HAP-1 (cell line): Measurements from ENCODE around the gene COL26A1.

Source experiments
- DNase-seq, 2 experiments: peaks; one replicate each; pipeline ENCODE4 v3.0.0-alpha.2; 2016 to 2020; ENCODE audit warnings: low spot score in 2 of 2
- H3K27me3 ChIP-seq: fragments of 250-450 bp; sonication (Bioruptor Pico); 2 replicates; pipeline ENCODE4 v1.5.1; 2020; ENCODE audit warnings: low read depth, mild to moderate bottlenecking, moderate library complexity
- H3K36me3 ChIP-seq: fragments of 250-450 bp; sonication (Bioruptor Pico); replicated peaks from 2 replicates; pipeline ENCODE4 v1.5.1; 2020; ENCODE audit warnings: mild to moderate bottlenecking
- H3K4me1 ChIP-seq: fragments of 250-450 bp; sonication (Bioruptor Pico); 2 replicates; pipeline ENCODE4 v1.5.1; 2020; ENCODE audit warnings: mild to moderate bottlenecking
- H3K4me3 ChIP-seq: fragments of 250-450 bp; sonication (Bioruptor Pico); 2 replicates; pipeline ENCODE4 v1.5.1; 2020; ENCODE audit warnings: mild to moderate bottlenecking, moderate library complexity
- H3K9me3 ChIP-seq: fragments of 250-450 bp; sonication (Bioruptor Pico); 2 replicates; pipeline ENCODE4 v1.5.1; 2020; ENCODE audit warnings: mild to moderate bottlenecking, moderate library complexity
- in situ Hi-C: fragments of 300-500 bp; cut with MboI; formaldehyde crosslinking; loops from 3 replicates; pipeline ENCODE4 v1.14.3; 2020; ENCODE audit warnings: low sequenced_read_pairs, inconsistent platforms, mixed read lengths

Gene COL26A1

DNA sequence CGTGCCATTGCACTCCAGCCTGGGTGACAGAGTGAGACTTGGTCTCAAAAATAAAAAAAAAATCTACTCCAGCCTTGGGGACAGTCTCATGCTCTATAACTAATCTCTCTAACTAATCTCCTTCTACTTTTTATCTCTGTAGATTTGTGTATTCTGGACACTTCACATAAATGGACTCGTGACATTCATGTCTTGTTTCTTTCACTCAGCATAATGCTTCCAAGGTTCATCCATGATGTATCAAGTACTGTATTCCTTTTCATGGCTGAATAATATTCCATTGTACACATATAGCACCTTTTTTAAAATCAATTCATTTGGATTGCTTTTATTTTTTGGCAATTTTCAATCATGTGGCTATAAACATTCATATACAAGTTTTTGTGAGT is 9.8 kb upstream of the COL26A1 start:
- Histone ChIP-seq H3K4me3 (no peak overlapping the region), H3K4me1 (no peaks in the 10 kb centered on the region), H3K27me3 (no peaks in the 10 kb centered on the region), H3K9me3 (no peaks in the 10 kb centered on the region), H3K36me3 (peaks cover 4% of the 10 kb centered on the region; the same call in 1 of the 2 replicates)
- DNase-seq, result no peak
- in situ Hi-C loops, result no loop called here

DNA sequence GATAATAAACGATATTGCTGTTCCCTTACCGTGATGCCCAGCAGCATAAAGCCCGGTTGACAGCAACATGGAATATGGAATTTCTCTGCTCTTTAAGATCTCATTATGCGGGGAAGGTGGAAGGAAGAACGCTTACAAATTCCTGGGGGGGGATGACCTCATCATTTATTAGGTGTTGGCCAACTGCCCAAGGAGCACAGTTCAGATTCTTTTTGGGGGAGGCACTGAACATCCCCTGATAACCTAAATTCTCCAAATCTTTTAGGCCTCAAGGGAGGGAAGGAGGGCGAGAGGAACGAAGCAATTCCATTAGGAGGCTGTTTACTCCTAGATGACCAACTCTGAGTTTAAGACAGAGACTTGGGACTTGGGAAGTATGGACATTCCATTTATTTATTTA is 5.2 kb upstream of the COL26A1 start:
- no peak for DNase-seq
- Histone ChIP-seq H3K4me1 (peaks cover 7% of the 10 kb centered on the region), H3K4me3 (no peak overlapping the region), H3K36me3 (peaks cover 4% of the 10 kb centered on the region; the same call in 1 of the 2 replicates), H3K27me3 (no peaks in the 10 kb centered on the region), H3K9me3 (no peaks in the 10 kb centered on the region)
- in situ Hi-C loops, result no loop called here

DNA sequence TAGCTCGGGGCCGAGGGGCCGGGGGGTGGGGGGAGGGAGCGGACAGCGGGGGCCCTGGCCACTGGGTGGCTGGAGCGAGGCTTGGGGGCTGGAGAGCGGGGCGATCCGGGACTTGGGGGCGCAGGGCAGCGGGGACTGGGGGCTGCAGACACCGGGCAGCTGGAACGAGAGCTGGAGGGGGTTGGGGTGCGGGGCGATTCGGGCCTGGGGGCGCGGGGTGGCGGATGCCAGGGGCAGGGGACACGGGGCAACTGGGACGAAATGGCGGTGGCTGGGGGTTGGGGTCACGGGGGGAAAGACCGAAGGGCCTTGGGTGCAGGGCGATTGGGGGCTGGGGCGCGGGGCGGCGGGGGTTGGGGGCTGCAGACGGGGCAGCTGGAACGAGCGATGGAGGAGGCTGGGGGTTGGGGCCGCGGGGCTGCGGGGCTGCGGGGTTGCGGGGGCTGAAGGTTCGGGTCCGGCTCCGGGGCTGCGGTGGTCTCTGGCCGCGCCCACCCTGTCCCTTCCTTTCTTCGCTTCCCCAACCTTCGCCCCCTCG is 590 bp downstream of the COL26A1 start:
- H3K36me3 ChIP-seq, result no peaks in the 10 kb centered on the region
- in situ Hi-C loops, result no loop called here
- DNase-seq, result peak in 1 of 2 experiments; percentile 24
- peak overlapping the region; percentile 61 for H3K4me3 ChIP-seq
- peaks cover 9% of the 10 kb centered on the region for H3K4me1 ChIP-seq
- no peaks in the 10 kb centered on the region for H3K27me3 ChIP-seq
- no peaks in the 10 kb centered on the region for H3K9me3 ChIP-seq

DNA sequence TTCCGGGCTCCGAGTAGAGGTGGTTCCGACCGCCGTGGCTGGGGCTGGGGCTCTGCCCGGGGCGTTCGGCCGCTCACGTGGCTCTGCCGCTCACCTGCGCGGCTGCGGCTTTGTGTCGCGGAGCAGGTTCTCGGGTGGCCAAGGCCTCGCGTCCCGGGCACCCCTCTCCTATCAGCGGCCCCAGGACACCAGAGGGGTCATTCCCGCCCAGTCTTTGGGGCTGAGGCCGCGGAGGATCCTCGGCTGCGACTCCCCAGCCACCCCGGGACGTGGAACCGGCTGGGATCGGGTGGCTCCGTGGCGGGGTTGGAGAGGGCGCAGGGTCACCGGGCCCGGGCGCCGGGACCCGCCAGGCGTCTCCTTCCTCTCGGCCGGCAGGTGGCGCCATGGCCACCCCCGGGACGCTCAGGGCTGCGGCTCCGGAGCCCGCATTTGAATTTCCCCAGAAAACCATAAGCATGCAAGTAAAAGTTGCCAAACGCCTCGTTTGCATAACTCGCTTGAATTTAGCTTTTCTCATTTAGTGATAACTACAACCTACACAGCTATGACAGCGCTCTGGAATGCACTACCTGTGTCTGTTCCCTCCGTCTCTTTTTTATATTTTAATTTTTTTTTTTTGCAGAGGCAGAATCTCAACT is 1.2 kb downstream of the COL26A1 start:
- in situ Hi-C loops, result no loop called here
- peak overlapping the region; percentile 61 for H3K4me3 ChIP-seq

DNA sequence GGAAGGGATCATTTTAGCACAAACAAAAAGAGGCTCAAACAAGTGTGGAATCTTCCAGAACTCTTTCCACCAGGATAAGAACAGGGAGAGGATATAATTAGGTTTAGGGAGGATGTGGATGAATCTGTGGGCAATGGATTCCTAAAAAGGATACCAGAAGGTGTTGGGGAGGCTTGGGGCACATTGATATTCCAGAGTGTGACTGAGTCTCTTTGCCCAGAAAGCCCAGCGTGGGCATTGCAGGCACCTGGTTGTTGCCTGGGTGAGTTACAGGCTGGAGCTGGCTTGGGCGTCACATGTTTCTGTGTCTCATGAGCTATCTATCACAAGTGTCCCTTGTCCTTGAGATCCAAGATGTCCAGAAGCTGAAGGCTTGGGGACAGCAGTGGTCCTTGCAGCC is 3.3 kb downstream of the COL26A1 start:
- Histone ChIP-seq H3K27me3 (no peaks in the 10 kb centered on the region), H3K9me3 (no peaks in the 10 kb centered on the region), H3K4me1 (peaks cover 9% of the 10 kb centered on the region), H3K36me3 (no peaks in the 10 kb centered on the region), H3K4me3 (no peak overlapping the region)
- no peak for DNase-seq
- in situ Hi-C loops, result no loop called here

More for the DNA sequence above, 1.2 kb downstream of the COL26A1 start:
- DNase-seq, result peak; percentile 71 to 81
- H3K27me3 ChIP-seq, result no peaks in the 10 kb centered on the region
- H3K36me3 ChIP-seq, result no peaks in the 10 kb centered on the region
- H3K9me3 ChIP-seq, result no peaks in the 10 kb centered on the region
- peaks cover 9% of the 10 kb centered on the region for H3K4me1 ChIP-seq

DNA sequence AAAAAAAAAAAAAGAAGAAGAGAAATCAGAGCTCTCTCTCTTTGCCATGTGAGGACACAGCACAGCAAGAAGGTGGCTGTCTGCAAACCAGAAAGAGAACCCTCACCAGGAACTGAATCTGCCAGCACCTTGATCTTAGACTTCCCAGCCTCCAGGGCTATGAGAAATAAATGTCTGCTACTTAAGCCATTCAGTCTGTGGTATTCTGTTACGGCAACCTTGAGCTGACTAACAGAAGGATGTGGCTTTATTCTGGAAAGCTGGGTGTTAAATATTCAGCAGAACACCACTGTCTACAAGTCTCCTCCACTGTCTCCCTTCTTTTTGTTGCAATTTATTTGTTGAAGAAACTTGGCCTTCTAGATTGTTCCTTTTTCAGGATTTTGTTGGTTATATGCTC is 5.0 kb downstream of the COL26A1 start:
- Histone ChIP-seq H3K4me3 (no peak overlapping the region), H3K36me3 (no peaks in the 10 kb centered on the region), H3K4me1 (peaks cover 2% of the 10 kb centered on the region; the same call in 1 of the 2 replicates), H3K9me3 (no peaks in the 10 kb centered on the region), H3K27me3 (no peaks in the 10 kb centered on the region)
- in situ Hi-C loops, result no loop called here
- no peak for DNase-seq

DNA sequence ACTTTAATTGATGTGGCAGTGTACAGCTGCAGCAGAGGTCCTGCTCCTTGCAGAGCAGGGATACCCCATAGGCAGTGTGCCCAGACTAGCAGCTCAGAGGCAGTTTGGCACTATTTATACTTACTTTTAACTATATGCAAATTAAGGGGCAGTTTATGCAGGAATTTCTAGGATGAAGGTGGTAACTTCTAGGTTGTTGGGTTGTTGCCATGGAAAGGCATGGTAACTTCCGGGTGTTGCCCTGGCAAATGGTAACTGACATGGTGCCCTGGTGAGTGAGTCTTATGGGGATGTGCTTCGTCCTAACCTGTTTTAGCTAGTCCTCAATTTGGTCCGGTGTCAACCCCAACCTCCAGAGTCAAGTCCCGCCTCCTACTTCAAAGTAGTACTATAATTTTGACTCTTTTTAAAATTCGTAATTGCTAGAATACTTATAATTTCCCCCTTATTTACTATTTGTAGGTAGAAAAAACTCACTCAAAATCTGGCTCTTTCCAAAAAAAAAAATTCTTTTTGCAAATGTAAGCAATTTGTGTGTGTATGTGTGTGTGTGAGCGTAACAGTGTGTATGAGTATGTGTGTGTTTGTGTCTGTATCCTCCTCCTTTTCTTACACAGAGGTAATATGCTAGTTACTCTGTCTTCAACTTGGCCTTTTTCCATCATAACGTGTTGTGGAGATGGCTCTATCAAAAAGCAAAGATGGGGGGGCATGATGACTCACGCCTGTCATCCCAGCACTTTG is 5.9 kb downstream of the COL26A1 start:
- Histone ChIP-seq H3K36me3 (no peaks in the 10 kb centered on the region), H3K4me1 (peaks cover 4% of the 10 kb centered on the region), H3K4me3 (no peak overlapping the region), H3K9me3 (no peaks in the 10 kb centered on the region), H3K27me3 (no peaks in the 10 kb centered on the region)
- in situ Hi-C loops, result no loop called here
- DNase-seq, result no peak

DNA sequence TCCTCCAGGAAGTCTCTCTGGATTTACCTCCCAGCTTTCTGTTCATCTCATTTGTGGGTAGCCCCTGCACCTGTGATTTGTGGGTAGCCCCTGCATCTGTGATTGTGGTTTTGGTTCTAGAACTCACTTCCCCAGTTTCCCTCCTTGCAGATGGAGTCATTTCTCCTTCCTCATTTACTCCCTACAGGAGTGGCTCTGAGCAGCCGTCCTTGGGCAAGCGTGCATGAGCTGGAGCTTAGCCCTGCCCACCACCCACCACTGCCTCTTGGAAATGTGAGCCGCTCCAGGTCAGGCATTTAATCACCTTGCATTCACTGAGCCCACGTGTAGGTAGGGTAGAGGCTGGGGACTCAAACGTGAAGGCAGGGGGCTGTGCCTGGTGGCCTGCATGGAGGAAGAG is 8.2 kb downstream of the COL26A1 start:
- DNase-seq, result no peak
- Histone ChIP-seq H3K4me1 (peaks cover 9% of the 10 kb centered on the region), H3K4me3 (no peak overlapping the region), H3K36me3 (no peaks in the 10 kb centered on the region), H3K27me3 (no peaks in the 10 kb centered on the region), H3K9me3 (no peaks in the 10 kb centered on the region)
- in situ Hi-C loops, result loop anchor here (10.0 kb wide), 1 partner anchor 134 kb away; no protein-coding TSS in a partner anchor

DNA sequence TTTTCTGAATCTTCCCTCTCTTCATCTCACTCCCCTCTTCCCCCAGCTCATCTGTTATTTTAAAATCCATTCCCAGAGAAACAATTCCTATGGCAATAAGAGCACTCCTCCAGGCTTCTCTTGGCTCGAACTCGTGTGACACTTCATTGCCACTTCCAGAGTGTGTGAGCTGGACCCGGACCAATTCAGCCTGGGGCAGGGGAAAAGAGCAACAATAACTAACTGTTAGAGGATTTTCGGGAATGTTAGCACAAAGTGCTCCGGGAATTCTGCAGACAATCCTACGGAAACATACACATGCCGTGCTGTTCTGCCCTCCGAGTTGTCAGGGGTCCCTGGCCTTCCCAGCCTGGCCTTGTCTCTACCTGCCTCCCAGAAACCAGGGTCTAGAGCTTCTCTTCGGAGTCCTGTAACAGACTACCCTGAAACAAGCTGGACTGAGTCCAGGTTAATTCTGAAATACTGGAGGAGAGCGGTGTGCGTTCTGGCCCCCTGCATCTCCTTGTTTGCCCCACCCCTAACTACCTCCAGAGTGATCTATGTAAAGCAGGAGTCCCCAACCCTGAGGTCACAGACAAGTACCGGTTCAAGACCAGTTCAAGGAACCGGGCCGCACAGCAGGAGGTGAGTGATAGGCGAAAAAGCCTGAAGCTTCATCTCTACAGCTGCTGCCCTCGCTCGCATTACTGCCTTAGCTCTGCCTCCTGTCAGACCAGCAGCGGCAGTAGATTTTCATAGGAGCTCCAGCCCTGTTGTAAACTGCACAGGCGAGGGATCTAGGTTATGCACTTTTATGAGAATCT is 11.3 kb downstream of the COL26A1 start:
- H3K27me3 ChIP-seq, result no peaks in the 10 kb centered on the region
- H3K4me3 ChIP-seq, result no peak overlapping the region
- no peaks in the 10 kb centered on the region for H3K9me3 ChIP-seq
- in situ Hi-C loops, result loop anchor here (10.0 kb wide), 1 partner anchor 131 kb away; no protein-coding TSS in a partner anchor
- no peaks in the 10 kb centered on the region for H3K36me3 ChIP-seq
- peaks cover 9% of the 10 kb centered on the region for H3K4me1 ChIP-seq
- peak; percentile 18 to 61 for DNase-seq

DNA sequence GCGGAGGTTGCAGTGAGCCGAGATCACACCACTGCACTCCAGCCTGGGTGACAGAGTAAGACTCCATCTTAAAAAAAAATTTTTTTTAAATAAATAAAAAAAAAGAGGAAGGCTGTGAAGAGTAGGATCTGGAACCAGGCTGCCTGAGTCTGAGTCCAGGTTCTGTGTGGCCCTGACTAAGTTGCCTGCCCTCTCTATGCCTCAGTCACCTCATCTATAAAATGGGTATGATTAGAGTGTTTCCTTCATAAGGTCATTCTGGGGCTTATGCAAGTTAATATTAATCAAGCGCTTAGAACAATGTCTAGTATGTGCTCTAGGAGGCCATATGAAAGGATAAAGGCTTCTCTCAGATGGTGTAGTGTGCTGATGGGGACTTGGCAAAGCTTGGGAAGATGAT is 12.3 kb downstream of the COL26A1 start:
- DNase-seq, result no peak
- Histone ChIP-seq H3K36me3 (no peaks in the 10 kb centered on the region), H3K4me3 (no peak overlapping the region), H3K4me1 (peaks cover 9% of the 10 kb centered on the region), H3K27me3 (no peaks in the 10 kb centered on the region), H3K9me3 (no peaks in the 10 kb centered on the region)
- in situ Hi-C loops, result loop anchor here (10.0 kb wide), 1 partner anchor 130 kb away; no protein-coding TSS in a partner anchor

DNA sequence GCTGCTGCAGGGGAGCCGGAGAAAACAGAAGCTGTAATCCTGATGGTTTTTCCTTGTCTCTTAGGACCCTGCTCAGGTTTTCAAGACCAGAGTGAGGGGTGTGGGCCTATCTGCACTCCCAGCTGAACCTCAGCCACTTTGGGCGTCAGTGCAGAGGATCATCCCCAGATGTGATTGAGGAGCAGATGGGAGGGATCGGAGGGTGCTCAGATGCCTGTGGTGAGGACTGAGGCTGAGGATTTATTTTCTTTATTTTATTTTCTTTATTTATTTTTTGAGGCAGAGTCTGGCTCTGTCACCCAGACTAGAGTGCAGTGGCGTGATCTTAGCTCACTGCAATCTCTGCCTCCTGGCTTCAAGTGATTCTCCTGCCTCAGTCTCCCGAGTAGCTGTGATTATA is 13.9 kb downstream of the COL26A1 start:
- Histone ChIP-seq H3K27me3 (no peaks in the 10 kb centered on the region), H3K4me3 (no peak overlapping the region), H3K4me1 (peaks cover 9% of the 10 kb centered on the region), H3K36me3 (no peaks in the 10 kb centered on the region), H3K9me3 (peaks cover 3% of the 10 kb centered on the region; the same call in 1 of the 2 replicates)
- in situ Hi-C loops, result loop anchor here (10.0 kb wide), 1 partner anchor 128 kb away; no protein-coding TSS in a partner anchor
- DNase-seq, result no peak

DNA sequence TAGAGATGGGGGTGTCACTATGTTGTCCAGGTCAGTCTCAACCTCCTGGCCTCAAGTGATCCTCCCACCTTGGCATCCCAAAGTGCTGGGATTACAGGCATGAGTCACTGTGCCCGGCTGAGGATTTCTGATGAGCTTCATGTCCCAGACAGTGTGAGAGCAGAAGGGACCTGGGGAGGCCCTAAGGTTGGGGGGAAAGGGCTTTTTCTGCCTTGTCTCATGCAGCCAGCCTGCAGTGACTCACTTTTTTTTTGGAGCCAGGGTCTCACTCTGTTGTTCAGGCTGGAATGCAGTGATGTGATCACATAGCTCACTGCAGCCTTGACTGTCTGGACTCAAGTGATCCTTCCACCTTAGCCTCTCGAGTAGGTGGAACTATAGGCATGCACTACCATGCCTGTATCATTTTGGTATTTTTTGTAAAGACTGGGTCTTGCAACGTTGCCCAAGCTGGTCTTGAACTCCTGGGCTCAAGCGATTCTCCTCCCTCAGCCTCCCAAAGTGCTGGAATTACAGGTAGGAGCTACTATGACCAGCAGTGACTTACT is 14.6 kb downstream of the COL26A1 start:
- in situ Hi-C loops, result loop anchor here (10.0 kb wide), 1 partner anchor 128 kb away; no protein-coding TSS in a partner anchor
- H3K4me3 ChIP-seq, result no peak overlapping the region
- peaks cover 9% of the 10 kb centered on the region for H3K4me1 ChIP-seq
- no peaks in the 10 kb centered on the region for H3K27me3 ChIP-seq
- H3K36me3 ChIP-seq, result no peaks in the 10 kb centered on the region
- H3K9me3 ChIP-seq, result peaks cover 3% of the 10 kb centered on the region; the same call in 1 of the 2 replicates
- DNase-seq, result no peak

DNA sequence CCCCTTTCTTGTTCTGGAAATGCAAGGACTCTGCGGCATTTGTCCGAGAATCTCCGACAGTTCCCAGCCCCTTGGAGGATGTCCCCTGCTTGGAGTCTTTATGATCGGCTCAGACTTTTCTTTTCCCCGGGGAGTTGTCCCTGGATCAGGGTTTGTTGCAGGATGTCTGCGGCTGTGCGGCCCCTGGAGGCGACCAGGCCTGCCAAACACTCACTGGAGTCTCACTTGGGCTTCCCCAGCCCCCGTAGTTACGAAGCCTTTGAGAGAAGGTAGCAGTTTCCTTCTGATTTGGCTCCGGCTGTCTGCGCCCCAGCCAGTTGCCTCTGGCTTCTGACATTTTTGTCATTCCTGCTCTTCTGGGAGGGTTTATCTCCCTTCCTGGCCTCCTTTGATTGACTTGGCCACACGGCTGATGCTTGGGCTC is 16.1 kb downstream of the COL26A1 start:
- Histone ChIP-seq H3K36me3 (no peaks in the 10 kb centered on the region), H3K27me3 (no peaks in the 10 kb centered on the region), H3K4me3 (no peak overlapping the region), H3K9me3 (peaks cover 3% of the 10 kb centered on the region; the same call in 1 of the 2 replicates), H3K4me1 (peaks cover 9% of the 10 kb centered on the region)
- DNase-seq, result peak; percentile 24 to 67
- in situ Hi-C loops, result loop anchor here (10.0 kb wide), 1 partner anchor 126 kb away; no protein-coding TSS in a partner anchor
